ENCODE measurements around the gene NUDT3.
"Not testable (repeated sequence)": the region's sequence is repeated elsewhere in the genome, so short reads cannot be mapped to it uniquely, and the experiment has no call there.

The NUDT3 gene

GRCh38 chr6:34272013-34272926 lies 120.2 kb downstream of the NUDT3 start:
- Histone ChIP-seq H3K27ac (peak overlapping the region; percentile 95), H3K4me1 (ENCODE audit: control insufficient read depth in 1 of 2, insufficient read depth in 1 of 2, low read depth in 1 of 2, low read length in 1 of 2) (peaks cover 48 to 58% of the 10 kb centered on the region in 2 experiments), H3K4me3 (ENCODE audit: low read depth in 1 of 2, low read length in 1 of 2) (peak overlapping the region; percentile 28 to 38), H3K36me3 (no peaks in the 10 kb centered on the region), H3K9me3 (no peaks in the 10 kb centered on the region), H3K27me3 (no peaks in the 10 kb centered on the region)
- TF ChIP-seq CTCF (IDR thresholded peaks at IDR 0.05): no peak

- H3K4me1 ChIP-seq (ENCODE audit: control insufficient read depth in 1 of 2, insufficient read depth in 1 of 2, low read depth in 1 of 2, low read length in 1 of 2): peaks cover 33 to 35% of the 10 kb centered on the region in 2 experiments
- not testable (repeated sequence) for H3K4me3 ChIP-seq (ENCODE audit: low read depth in 1 of 2, low read length in 1 of 2); H3K9me3 ChIP-seq; H3K36me3 ChIP-seq; H3K27me3 ChIP-seq; H3K27ac ChIP-seq
These were observed 122.7 kb downstream of the NUDT3 start for GRCh38 chr6:34269658-34270341.

GRCh38 chr6:34269132-34269531 lies 123.3 kb downstream of the NUDT3 start:
- H3K27ac ChIP-seq; H3K9me3 ChIP-seq; H3K27me3 ChIP-seq; H3K36me3 ChIP-seq; H3K4me3 ChIP-seq (ENCODE audit: low read depth in 1 of 2, low read length in 1 of 2): not testable (repeated sequence)
- H3K4me1 ChIP-seq (ENCODE audit: control insufficient read depth in 1 of 2, insufficient read depth in 1 of 2, low read depth in 1 of 2, low read length in 1 of 2): peaks cover 26 to 28% of the 10 kb centered on the region in 2 experiments

GRCh38 chr6:34267746-34268145 lies 124.7 kb downstream of the NUDT3 start:
- Histone ChIP-seq H3K27me3 (no peaks in the 10 kb centered on the region), H3K9me3 (no peaks in the 10 kb centered on the region), H3K36me3 (no peaks in the 10 kb centered on the region), H3K4me1 (ENCODE audit: control insufficient read depth in 1 of 2, insufficient read depth in 1 of 2, low read depth in 1 of 2, low read length in 1 of 2) (peaks cover 12 to 14% of the 10 kb centered on the region in 2 experiments), H3K4me3 (ENCODE audit: low read depth in 1 of 2, low read length in 1 of 2) (no peak overlapping the region), H3K27ac (no peak overlapping the region)
- no peak for TF ChIP-seq CTCF (IDR thresholded peaks at IDR 0.05)

- not testable (repeated sequence) for H3K4me1 ChIP-seq (ENCODE audit: control insufficient read depth in 1 of 2, insufficient read depth in 1 of 2, low read depth in 1 of 2, low read length in 1 of 2); H3K9me3 ChIP-seq; H3K27me3 ChIP-seq; H3K27ac ChIP-seq; H3K36me3 ChIP-seq; H3K4me3 ChIP-seq (ENCODE audit: low read depth in 1 of 2, low read length in 1 of 2)
These were observed 129.0 kb downstream of the NUDT3 start for GRCh38 chr6:34263484-34263883.

- no peaks in the 10 kb centered on the region for H3K9me3 ChIP-seq
- TF ChIP-seq CTCF (IDR thresholded peaks at IDR 0.05): no peak
- H3K36me3 ChIP-seq: no peaks in the 10 kb centered on the region
- H3K4me3 ChIP-seq (ENCODE audit: low read depth in 1 of 2, low read length in 1 of 2): no peak overlapping the region
- no peak overlapping the region for H3K27ac ChIP-seq
- no peaks in the 10 kb centered on the region for H3K4me1 ChIP-seq (ENCODE audit: control insufficient read depth in 1 of 2, insufficient read depth in 1 of 2, low read depth in 1 of 2, low read length in 1 of 2)
- no peaks in the 10 kb centered on the region for H3K27me3 ChIP-seq
These were observed 131.7 kb downstream of the NUDT3 start for GRCh38 chr6:34260576-34261267.
